NCI-H2196 treated with DMSO at 0.1 percent for 48 hours (cell line): ENCODE data around the gene DEFB123.

Source experiments
- DNase-seq: peaks from one replicate; lab custom pipeline; 2025; ENCODE audit not compliant: unreplicated experiment; lab: John Stamatoyannopoulos, UW

DEFB123 gene

GRCh38 chr20:31473331-31474096 is 33.1 kb downstream of the DEFB123 start:
- DNase-seq = no peak

GRCh38 chr20:31474097-31474436 is 33.6 kb downstream of the DEFB123 start:
- DNase-seq = no peak

GRCh38 chr20:31474758-31475427 is 34.5 kb downstream of the DEFB123 start, which contains the start of the genes DEFB124 and REM1:
DEFB124 (minus strand) TSS chr20:31475127; CDS start chr20:31473013, 2,114 bp downstream.
REM1 (plus strand) TSS chr20:31475288; CDS start chr20:31476446, 1,158 bp downstream.
- DNase-seq = no peak

GRCh38 chr20:31475472-31476293 is 35.3 kb downstream of the DEFB123 start:
- DNase-seq = no peak

GRCh38 chr20:31476294-31476585 is 35.8 kb downstream of the DEFB123 start:
- no peak for DNase-seq

GRCh38 chr20:31476643-31477215 is 36.3 kb downstream of the DEFB123 start:
- no peak for DNase-seq

- DNase-seq = no peak
Observed at GRCh38 chr20:31484001-31484400, 43.6 kb downstream of the DEFB123 start.

GRCh38 chr20:31485450-31486339 is 45.3 kb downstream of the DEFB123 start:
- no peak for DNase-seq

- DNase-seq = no peak
Observed at GRCh38 chr20:31488115-31488514, 47.7 kb downstream of the DEFB123 start.

- no peak for DNase-seq
Observed at GRCh38 chr20:31489152-31489551, 48.7 kb downstream of the DEFB123 start.

GRCh38 chr20:31490752-31491151 is 50.3 kb downstream of the DEFB123 start:
- DNase-seq = no peak

- no peak for DNase-seq
Observed at GRCh38 chr20:31494131-31494530, 53.7 kb downstream of the DEFB123 start.

GRCh38 chr20:31496761-31497295 is 56.4 kb downstream of the DEFB123 start:
- no peak for DNase-seq

- no peak for DNase-seq
Observed at GRCh38 chr20:31497838-31498540, 57.6 kb downstream of the DEFB123 start.
